ENCODE measurements around the gene GMDS. TPM values are rescaled to one million over a fixed set of nuclear protein-coding genes. Genes with fewer than 3 reads are reported as not detected.

GMDS gene
- total RNA-seq, 1 donor from 2014 or later, result 34.0 TPM

- H3K4me3 Mint-ChIP-seq (ENCODE audit: unreplicated experiment), result peak overlapping the region; percentile 47
These were observed 559.0 kb downstream of the GMDS start for GRCh38 chr6:1686117-1687098.

GRCh38 chr6:1679688-1680068, 565.7 kb downstream of the GMDS start:
- no peak for TF ChIP-seq CTCF (IDR thresholded peaks at IDR 0.05)
- DNase-seq (ENCODE audit: low spot score), result no peak
- Mint-ChIP-seq H3K36me3 (ENCODE audit: low read depth) (no peaks in the 10 kb centered on the region), H3K27me3 (ENCODE audit: low read depth) (no peaks in the 10 kb centered on the region), H3K4me3 (ENCODE audit: unreplicated experiment) (no peak overlapping the region), H3K27ac (ENCODE audit: unreplicated experiment) (peak overlapping the region; percentile 76), H3K9me3 (ENCODE audit: low read depth) (no peaks in the 10 kb centered on the region), H3K4me1 (ENCODE audit: low read depth) (peaks cover 27% of the 10 kb centered on the region)

More at GRCh38 chr6:1686117-1687098, 559.0 kb downstream of the GMDS start:
- no peak for DNase-seq (ENCODE audit: low spot score)
- Mint-ChIP-seq H3K4me1 (ENCODE audit: low read depth) (peaks cover 50% of the 10 kb centered on the region), H3K27ac (ENCODE audit: unreplicated experiment) (peak overlapping the region; percentile 98), H3K36me3 (ENCODE audit: low read depth) (no peaks in the 10 kb centered on the region), H3K9me3 (ENCODE audit: low read depth) (no peaks in the 10 kb centered on the region), H3K27me3 (ENCODE audit: low read depth) (no peaks in the 10 kb centered on the region)
- TF ChIP-seq CTCF (IDR thresholded peaks at IDR 0.05), result peak; percentile 85

- DNase-seq (ENCODE audit: low spot score), result no peak
- no peaks in the 10 kb centered on the region for H3K9me3 Mint-ChIP-seq (ENCODE audit: low read depth)
- H3K27ac Mint-ChIP-seq (ENCODE audit: unreplicated experiment), result peak overlapping the region; percentile 85
- no peaks in the 10 kb centered on the region for H3K36me3 Mint-ChIP-seq (ENCODE audit: low read depth)
- H3K4me1 Mint-ChIP-seq (ENCODE audit: low read depth), result peaks cover 23% of the 10 kb centered on the region
- no peak for TF ChIP-seq CTCF (IDR thresholded peaks at IDR 0.05)
- H3K27me3 Mint-ChIP-seq (ENCODE audit: low read depth), result no peaks in the 10 kb centered on the region
- no peak overlapping the region for H3K4me3 Mint-ChIP-seq (ENCODE audit: unreplicated experiment)
These were observed 566.2 kb downstream of the GMDS start for GRCh38 chr6:1679031-1679687.

- no peaks in the 10 kb centered on the region for H3K36me3 Mint-ChIP-seq (ENCODE audit: low read depth)
- H3K4me1 Mint-ChIP-seq (ENCODE audit: low read depth), result peaks cover 21% of the 10 kb centered on the region
- DNase-seq (ENCODE audit: low spot score), result no peak
- no peaks in the 10 kb centered on the region for H3K9me3 Mint-ChIP-seq (ENCODE audit: low read depth)
- no peaks in the 10 kb centered on the region for H3K27me3 Mint-ChIP-seq (ENCODE audit: low read depth)
- H3K4me3 Mint-ChIP-seq (ENCODE audit: unreplicated experiment), result no peak overlapping the region
- no peak for TF ChIP-seq CTCF (IDR thresholded peaks at IDR 0.05)
- peak overlapping the region; percentile 85 for H3K27ac Mint-ChIP-seq (ENCODE audit: unreplicated experiment)
These were observed 567.2 kb downstream of the GMDS start for GRCh38 chr6:1678201-1678600.

- no peak overlapping the region for H3K27ac Mint-ChIP-seq (ENCODE audit: unreplicated experiment)
- TF ChIP-seq CTCF (IDR thresholded peaks at IDR 0.05), result no peak
- DNase-seq (ENCODE audit: low spot score), result no peak
- H3K4me3 Mint-ChIP-seq (ENCODE audit: unreplicated experiment), result no peak overlapping the region
- H3K9me3 Mint-ChIP-seq (ENCODE audit: low read depth), result no peaks in the 10 kb centered on the region
- peaks cover 18% of the 10 kb centered on the region for H3K4me1 Mint-ChIP-seq (ENCODE audit: low read depth)
- no peaks in the 10 kb centered on the region for H3K27me3 Mint-ChIP-seq (ENCODE audit: low read depth)
- no peaks in the 10 kb centered on the region for H3K36me3 Mint-ChIP-seq (ENCODE audit: low read depth)
These were observed 573.0 kb downstream of the GMDS start for GRCh38 chr6:1672379-1672778.
